Activated gamma-delta T cell (primary cell): ENCODE results near the gene CCT3.

Experiments used
- DNase-seq: peaks from one replicate; lab custom pipeline; 2025; lab: John Stamatoyannopoulos, UW

Gene CCT3

GRCh38 chr1:156281693-156282478 is 56.2 kb downstream of the CCT3 start:
- no peak for DNase-seq

GRCh38 chr1:156281281-156281680 is 56.8 kb downstream of the CCT3 start:
- DNase-seq = no peak

DNA sequence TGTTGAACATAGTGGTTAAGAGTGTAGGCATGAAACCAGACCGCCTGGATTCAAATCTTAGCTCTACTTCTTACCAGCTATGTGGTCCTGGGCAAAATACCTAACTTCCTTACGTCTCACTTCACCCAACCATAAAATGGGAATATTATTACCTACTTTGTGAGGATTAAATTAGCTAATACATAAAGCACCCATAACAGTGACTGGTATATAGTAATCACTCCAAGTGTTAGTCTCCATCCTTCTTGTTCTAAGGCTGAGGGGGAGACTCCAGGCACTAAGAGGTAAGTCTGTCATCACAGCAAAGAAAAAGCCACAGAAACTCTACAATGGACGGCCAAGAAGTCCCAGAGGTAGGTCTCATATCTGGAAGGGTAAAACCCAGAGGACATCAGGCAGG is 58.3 kb downstream of the CCT3 start:
- DNase-seq = no peak

DNA sequence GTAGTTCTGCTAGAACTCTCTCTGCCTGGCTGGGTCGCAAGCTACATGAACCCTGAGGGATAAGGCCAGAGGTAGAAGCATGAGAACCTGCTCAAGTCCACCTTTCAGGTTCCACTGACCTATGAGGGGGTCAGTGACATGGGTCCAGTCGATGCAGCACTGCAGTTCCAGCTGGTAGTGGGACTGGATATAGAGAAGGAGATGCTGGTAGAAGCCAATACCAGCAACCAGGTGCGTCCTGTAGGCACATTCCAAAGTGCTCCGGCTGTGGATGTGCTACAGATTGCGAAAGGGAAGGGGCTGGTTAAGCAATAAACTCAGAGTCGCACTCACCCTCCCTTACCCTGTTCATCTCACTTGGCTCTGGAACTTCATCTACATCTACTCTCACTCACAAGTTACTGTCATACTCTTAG is 61.1 kb downstream of the CCT3 start:
- DNase-seq = no peak

DNA sequence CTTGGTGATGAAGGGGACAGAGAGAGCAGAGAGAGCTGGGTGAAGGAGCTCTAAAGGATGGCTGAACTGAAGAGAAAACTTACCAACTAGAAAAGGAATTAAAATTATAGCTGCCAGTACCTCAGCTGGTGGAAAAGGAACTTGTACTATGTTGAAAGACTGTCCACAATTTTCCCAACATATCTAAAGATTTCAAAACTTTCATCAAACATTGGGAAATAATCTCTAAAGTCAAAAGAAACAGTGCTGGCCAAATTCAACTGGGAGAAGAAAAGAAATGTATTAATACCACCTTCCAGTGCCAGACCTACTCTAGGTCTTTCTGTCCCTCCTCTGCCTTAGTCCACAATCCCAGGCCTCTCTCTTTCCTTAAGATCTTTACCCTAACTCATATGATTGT is 61.6 kb downstream of the CCT3 start:
- no peak for DNase-seq

DNA sequence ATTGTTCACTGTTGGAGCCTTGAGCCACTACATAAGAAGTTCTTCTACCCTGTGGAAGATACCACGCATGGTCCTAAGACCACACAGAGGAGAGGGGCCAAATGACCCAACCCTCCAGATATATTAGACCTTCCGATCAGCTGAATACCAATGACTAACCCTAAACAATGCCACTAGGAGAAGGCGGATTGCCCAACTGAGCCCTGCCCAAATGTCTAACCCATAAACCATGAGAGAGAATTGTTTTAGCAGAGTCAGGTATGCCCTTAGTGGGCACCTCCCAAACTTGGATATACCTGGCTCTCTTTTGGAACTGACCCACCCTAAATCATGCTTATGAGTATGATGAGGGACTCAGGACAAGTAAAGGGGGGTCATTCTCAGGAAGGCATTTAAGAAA is 67.8 kb downstream of the CCT3 start:
- no peak for DNase-seq

- DNase-seq = no peak
Measured at GRCh38 chr1:156268336-156268735, 69.8 kb downstream of the CCT3 start.

DNA sequence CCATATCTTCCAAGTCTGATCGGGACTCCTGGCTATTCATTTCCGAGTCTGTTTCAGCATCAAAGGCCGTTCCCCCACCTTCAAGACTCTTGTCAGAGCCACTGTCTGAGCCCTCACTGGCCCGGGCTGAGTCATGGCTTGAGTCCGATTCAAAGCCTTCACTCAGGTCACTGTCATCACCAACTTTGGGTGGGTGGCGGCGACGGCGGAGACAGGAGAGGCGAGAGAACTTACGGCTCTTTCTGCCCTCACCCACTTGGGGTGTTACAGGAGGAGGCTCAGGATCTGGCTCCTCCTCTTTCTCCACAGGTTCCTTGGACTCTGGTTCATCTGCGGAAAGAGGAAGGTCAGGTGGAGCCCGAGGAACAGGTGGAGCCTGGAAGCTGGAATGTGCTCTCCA is 72.0 kb downstream of the CCT3 start:
- DNase-seq = no peak

DNA sequence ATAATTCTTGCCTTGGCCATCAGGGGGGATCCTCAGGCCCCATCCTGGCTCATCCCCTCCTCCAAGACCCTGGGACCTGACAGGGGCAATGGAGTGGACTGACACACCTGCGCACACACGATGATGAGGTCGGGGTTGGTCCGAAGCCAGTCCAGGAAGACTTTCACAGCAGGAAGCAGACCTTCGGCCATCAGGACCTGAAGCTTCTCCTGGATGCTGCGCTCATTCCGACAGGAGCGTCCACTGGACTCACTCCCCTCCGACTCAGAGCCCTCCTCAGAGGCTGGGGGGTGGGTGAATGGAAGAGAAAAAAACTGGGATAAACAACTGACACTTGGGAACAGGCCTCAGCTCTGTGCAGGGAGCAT is 74.8 kb downstream of the CCT3 start:
- no peak for DNase-seq

GRCh38 chr1:156262461-156263287 is 75.4 kb downstream of the CCT3 start:
- DNase-seq = no peak

- no peak for DNase-seq
Measured at GRCh38 chr1:156260896-156261295, 77.2 kb downstream of the CCT3 start.

DNA sequence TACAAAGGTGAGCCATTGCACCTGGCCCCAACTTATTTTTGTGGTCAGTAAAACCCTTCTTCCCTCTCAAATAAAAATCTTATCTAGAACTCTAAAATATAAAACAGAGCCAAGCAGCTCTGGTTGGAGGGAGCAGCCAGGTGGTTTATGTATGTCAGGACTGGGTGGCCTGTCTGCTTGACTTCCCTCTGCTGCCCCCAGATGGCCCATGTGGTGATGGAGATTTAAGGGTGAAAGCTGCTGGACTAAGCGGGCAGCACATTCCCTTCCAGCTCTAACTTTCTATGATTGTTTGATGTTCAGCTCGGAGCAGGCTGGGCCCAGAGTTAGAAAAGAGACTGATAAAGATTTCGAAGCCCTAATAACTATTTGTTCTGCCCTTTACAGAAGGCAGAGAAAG is 78.3 kb downstream of the CCT3 start:
- no peak for DNase-seq
